SIG-M5 treated with dmso at 0.1 percent for 504 hours (cell line): ENCODE data around the gene VARS2.
"Not testable (repeated sequence)": the region's sequence is repeated elsewhere in the genome, so short reads cannot be mapped to it uniquely, and the experiment has no call there.

Source experiments
- DNase-seq: peaks from one replicate; lab custom pipeline; 2025; ENCODE audit not compliant: unreplicated experiment; lab: John Stamatoyannopoulos, UW

VARS2 gene

DNA sequence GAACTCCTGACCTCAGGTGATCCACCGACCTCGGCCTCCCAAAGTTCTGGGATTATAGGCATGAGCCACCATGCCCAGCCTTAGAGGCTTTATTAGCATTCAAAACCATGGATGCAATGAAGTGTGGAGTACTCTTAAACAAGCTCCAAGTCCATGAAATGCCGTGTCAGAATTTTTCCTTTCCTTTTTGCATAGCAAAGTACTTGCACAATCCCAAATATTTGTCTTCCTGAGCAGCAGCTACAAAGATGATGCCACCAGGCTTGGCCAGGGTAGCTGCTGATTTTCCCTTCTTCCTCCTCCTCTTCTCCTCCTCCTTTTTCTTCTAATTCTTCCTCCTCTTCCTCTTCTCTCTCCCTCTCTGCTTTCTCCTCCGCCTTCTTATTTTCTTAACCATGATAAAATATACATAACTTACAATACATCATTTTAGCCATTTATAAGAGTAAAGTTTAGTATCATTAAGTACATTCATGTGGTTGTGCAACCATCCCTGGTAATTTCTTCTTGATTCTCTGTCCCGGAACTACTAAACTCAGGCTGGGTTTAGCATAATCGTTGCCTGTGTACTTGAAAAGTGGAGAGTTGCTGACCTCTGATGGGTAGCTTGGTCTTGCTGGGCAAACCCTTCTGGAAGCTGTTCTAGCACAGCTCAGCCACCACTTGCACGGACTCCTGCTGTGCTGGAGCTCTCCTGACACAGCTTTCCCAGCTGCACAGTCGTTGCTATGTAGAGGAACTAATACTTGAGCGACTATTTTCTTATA is 47.1 kb downstream of the VARS2 start:
- no peak for DNase-seq

GRCh38 chr6:30962716-30963115 is 48.7 kb downstream of the VARS2 start:
- DNase-seq = no peak

GRCh38 chr6:30963641-30964040 is 49.6 kb downstream of the VARS2 start:
- DNase-seq = no peak

GRCh38 chr6:30964075-30964474 is 50.0 kb downstream of the VARS2 start:
- no peak for DNase-seq

- DNase-seq = no peak
These were observed 51.1 kb downstream of the VARS2 start for GRCh38 chr6:30965140-30965601.

DNA sequence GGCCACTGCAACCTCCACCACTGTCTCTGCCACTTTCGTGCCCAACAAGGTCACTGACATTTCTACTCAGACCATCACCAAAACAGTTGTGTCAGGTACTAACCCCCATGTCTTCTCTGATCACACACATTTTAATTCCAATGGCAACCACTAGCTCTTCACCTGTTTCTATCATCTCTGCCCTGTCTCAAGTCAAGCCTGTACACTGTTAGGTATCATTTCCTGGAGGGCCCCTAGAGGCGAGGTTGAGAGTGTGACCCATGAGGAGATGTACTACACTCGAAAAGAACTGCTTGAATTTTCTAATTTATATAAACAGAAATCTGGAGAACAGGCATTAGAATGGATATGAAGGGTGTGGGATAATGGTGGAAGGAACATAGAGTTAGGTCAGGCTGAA is 52.1 kb downstream of the VARS2 start:
- no peak for DNase-seq

- DNase-seq = not testable (repeated sequence)
These were observed 55.1 kb downstream of the VARS2 start for GRCh38 chr6:30969171-30969570.

- DNase-seq = no peak
These were observed 56.9 kb downstream of the VARS2 start for GRCh38 chr6:30970946-30971345.

GRCh38 chr6:30972816-30973215 is 58.8 kb downstream of the VARS2 start:
- DNase-seq = no peak

GRCh38 chr6:30974490-30975252 is 60.6 kb downstream of the VARS2 start:
- DNase-seq = no peak
